ENCODE results near the gene KIF21A.

- TF ChIP-seq CTCF (IDR thresholded peaks at IDR 0.05 in 4 of 5, conservative IDR thresholded peaks at IDR 0.05 in 1 of 5) = no peak
- TF ChIP-seq POLR2A (IDR thresholded peaks at IDR 0.05) = no peak
Measured at GRCh38 chr12:39331539-39332261, 111.2 kb downstream of the KIF21A start.
